CD4-positive, alpha-beta T cell treated with Interleukin-2 at 100 ng/mL for 4 hours (primary cell): ENCODE measurements around the gene PRMT5.

Source experiments
- DNase-seq: peaks from one replicate; pipeline ENCODE4 v3.0.0-alpha.2; 2020; ENCODE audit warnings: low spot score

Gene PRMT5

GRCh38 chr14:22896760-22897159, 32.4 kb downstream of the PRMT5 start:
- no peak for DNase-seq

DNA sequence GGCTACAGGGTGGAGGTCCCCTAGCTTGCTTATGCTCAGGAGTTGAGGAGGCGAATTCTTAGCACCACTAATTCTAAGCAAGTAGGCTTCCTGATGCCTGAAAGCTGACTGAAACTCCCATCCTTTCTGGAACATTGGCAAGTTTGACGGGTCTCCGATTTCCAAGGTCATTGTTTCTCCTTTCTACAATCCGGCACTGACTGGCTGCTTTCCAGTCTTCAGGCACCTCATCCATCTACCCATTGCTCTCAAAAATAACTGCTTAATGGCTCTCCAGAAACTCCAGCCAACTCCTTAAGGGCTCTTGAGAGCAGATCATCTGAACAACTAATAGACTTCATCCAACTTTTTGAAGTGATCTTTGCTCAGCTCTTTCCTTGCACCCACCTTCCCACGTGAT, 32.8 kb downstream of the PRMT5 start:
- DNase-seq, result no peak

DNA sequence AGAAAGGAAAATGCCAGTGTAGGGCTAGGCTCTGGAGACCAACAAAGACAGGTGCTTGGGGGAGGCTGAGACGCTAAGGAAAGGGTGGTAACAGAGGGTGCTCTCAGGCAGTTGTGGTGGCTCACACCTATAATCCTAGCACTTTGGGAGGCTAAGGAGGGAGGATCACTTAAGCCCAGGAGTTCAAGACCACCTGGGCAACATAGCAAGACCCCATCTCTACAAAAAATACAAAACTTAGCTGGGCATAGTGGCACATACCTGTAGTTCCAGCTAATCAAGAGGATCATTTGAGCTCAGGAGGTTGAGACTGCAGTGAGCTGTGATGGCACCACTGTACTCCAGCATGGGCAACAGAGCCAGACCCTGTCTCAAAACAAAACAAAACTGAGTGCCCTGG, 33.8 kb downstream of the PRMT5 start:
- no peak for DNase-seq

- no peak for DNase-seq
These were observed 35.5 kb downstream of the PRMT5 start for GRCh38 chr14:22893706-22894105.

DNA sequence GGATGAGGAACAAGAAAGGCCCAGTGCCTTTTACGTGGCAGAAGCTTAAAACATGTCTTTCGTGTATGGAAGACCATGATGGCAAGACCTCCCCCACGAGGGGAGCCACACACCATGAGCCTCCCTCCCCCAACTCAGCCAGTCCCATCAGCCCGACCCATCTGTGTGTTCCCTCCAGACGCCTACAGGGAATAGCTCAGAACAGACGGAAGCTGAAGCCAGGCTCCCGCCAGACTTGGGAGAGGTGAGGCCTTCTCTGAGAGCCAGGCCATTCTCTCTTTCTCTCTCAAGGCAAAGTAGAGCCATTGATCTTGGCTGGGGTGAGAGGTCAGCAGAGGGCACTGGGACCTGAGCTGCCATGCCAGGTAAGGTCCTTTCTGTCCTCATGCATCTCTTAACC, 36.7 kb downstream of the PRMT5 start:
- DNase-seq, result no peak

- no peak for DNase-seq
These were observed 38.8 kb downstream of the PRMT5 start for GRCh38 chr14:22890416-22890815.

DNA sequence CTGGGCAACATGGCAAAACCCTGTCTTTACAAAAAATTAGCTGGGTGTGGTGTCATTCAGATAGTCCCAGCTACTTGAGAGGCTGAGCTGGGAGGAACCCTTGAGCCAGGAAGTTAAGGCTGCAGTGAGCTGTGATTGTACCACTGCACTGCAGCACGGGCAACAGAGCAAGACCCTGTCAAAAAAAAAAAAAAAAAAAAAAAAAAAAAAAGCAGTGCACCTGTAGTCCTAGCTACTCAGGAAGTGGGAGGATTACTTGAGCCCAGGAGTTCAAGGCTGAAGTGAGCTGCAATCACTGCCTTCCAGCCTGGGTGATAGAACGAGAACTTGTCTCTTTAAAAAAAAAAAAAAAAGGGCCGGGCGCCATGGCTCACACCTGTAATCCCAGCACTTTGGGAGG, 40.5 kb downstream of the PRMT5 start:
- DNase-seq, result peak; percentile 14

DNA sequence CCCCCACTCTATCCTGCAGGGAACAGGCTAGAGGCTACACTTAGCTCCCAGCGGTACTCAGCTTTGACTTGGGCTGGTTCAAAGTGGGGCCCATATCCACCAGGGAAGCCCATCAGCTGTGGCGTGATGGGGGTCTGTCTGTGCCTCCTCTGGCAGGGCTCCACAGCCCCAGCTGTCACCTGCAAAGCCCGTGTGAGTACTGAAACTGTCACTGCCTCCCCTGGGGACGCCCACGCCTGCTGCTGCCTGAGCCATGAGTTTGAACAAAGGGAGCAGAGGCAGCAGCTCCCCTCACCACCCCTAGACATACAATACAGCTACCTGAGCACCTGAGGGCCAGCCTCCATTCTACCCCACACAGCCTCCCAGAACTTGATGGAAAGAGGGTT, 41.2 kb downstream of the PRMT5 start:
- DNase-seq, result peak; percentile 10

DNA sequence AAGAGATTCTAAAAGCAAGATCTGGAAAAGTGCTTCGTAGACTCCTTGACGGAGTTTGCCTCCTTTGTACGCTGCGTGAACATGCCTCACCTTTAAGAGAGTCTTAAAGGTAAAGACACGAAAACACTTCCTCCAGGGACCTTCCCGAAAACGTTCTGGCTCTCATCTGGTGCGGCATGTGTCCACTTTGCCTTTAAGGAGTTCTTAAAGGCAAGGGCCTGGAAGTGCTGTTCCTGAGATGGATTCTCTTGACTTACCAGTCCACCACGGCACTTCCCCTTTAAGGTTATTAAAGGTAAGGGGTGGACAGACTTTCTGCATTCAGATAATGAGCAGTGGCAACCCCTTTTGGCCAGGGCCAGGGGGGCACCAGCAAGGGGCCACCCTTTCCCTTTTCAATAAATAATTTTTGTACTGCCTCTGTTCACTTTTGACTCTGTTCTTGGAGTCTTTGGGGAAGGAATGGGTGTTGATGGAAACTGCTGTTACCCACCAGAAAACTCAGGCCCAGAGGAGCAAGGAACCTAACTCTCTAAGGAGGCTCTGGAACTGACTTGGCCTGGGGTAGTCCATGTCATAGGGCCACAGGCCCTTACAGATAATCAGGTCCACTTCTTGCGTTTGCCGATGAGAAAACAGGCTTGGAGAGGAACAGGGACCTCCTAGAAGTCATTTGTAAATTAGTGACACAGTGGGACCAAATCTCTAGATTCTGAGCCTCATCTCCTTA, 41.8 kb downstream of the PRMT5 start:
- peak; percentile 72 for DNase-seq

- DNase-seq, result peak; percentile 78
These were observed 42.5 kb downstream of the PRMT5 start for GRCh38 chr14:22886500-22887259.

DNA sequence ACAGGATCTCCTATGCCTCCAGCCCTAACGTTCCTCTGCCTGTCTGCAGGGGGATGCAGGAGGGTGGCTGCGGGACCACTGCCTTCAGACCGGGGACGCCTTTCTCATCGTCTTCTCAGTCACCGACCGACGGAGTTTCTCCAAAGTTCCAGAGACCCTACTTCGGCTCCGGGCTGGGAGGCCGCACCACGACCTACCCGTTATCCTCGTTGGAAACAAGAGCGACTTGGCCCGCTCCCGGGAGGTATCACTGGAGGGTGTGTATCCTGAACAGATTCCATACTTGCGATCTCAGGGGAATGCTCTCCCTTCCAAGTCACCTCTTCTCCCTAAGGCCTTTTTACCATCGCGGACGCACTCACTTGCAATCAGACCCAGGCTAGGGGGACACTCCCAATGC, 43.2 kb downstream of the PRMT5 start:
- DNase-seq, result no peak

DNA sequence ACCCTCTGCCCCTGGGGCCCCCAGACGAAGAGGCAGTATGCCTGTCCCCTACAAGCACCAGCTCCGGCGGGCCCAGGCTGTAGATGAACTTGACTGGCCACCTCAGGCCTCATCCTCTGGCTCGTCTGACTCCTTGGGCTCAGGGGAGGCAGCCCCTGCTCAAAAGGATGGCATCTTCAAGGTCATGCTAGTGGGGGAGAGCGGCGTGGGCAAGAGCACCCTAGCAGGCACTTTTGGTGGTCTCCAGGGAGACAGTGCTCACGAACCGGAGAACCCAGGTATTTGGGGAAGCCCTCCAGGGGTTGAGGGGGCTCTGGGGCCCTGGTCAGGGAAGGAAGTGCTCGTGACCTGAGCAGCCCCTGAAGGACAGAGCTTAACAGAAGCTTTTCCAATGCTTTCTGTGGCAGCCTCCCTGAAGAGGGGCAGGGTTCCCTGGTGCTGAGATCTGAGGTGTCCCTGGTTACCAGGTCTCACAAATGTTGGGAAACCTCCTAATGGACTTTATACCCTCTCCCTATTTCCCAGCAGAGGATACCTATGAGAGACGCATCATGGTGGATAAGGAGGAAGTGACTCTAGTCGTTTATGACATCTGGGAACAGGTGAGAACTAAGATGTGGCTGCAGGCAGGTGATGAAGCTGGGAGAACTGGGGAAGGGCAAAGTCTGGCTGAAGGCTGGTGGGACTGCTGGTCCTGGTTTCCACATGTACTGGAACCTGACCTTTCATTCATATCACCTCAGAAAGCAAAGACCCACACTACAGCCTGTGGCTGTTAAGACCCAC, 44.2 kb downstream of the PRMT5 start:
- DNase-seq, result no peak

DNA sequence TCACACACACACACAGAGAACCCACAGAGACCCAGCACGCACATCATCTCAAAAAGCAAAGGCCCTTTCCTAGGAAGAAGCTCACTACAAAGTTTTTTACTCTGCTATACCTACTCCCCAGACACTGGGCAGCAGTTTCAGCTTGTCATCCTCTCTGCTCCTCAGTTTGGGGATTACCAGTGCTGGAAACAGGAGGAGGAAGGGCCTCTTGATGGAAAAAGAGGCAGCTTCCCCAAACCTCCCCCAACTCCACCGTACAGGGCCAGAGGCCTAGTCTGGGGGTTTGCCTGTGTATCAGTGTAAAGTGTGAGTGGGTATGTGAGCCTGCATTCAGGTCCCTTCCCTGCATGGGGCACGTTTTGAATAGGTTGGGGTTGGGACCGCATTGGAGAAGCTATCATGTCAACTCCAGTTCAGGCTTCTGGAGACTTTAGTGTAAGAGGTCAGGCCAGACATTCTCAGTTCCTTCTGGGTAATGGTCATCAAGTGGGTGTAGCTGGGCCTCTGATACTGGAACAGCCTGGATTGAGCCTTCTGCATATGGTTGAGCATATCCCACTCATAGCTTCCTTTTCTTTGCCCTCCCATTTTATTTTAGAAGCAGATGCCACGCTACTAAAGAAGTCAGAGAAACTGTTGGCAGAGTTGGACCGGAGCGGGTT, 45.0 kb downstream of the PRMT5 start:
- DNase-seq, result no peak

DNA sequence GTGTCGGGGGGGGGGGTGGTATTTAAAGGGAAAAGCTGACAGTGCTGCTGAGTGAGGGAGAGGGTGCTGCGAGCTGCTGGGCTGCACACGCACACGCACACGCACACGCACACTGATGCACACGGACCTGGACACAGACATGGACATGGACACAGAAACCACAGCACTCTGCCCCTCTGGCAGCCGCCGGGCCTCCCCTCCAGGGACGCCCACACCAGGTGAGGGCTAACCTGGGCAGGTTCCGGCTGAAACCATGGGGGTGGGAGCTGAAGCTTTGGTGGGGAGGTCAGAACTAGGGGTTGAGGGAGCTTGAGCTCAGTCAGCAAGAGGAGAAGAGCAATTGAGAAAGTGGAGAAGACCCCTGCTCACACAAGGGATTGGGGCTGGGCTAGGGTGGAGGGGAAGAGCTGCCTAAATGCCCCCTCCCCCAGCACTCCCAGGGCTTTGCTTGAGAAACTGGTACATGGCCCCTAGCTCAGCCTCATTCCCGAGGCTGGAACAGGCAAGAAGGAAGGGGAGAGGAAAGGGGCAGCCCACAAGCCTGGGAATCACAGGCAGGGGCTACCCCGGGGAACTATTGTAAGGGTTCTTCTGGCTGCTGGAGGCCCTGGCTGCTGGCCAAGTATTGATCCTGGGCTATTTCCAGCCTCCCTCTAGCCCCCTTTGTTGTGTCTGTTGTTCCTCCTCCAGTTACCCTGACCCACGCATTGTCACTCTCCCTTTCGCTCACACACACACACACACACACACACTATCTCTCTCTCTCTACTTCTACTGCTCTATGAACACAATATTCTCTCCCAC, 45.8 kb downstream of the PRMT5 start, which contains the start of gene REM2:
Gene REM2, plus strand, starts transcription at position 50 of the 804 bp plus-strand sequence. Its CDS starts 66 bp downstream, at position 116.
- DNase-seq, result no peak

- DNase-seq, result peak; percentile 42
These were observed 46.5 kb downstream of the PRMT5 start for GRCh38 chr14:22882529-22883172.

- DNase-seq, result no peak
These were observed 47.1 kb downstream of the PRMT5 start for GRCh38 chr14:22882064-22882463.

GRCh38 chr14:22878271-22879246, 50.6 kb downstream of the PRMT5 start:
- DNase-seq, result no peak

DNA sequence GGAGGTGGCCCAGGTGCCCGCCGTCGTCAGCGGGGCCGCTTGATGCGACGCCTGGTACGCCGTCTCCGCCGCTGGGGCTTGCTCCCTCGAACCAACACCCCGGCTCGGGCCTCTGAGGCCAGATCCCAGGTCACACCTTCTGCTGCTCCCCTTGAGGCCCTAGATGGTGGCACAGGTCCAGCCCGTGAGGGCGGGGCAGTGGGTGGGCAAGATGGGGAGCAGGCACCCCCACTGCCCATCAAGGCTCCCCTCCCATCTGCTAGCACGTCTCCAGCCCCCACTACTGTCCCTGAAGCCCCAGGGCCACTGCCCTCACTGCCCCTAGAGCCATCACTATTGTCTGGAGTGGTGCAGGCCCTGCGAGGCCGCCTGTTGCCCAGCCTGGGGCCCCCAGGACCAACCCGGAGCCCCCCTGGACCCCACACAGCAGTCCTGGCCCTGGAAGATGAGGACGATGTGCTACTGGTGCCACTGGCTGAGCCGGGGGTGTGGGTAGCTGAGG, 52.1 kb downstream of the PRMT5 start:
- DNase-seq, result no peak

GRCh38 chr14:22875748-22876319, 53.3 kb downstream of the PRMT5 start:
- no peak for DNase-seq
